ENCODE data around the gene HCN1.
"Not testable (repeated sequence)": the region's sequence is repeated elsewhere in the genome, so short reads cannot be mapped to it uniquely, and the experiment has no call there.

Gene HCN1

DNA sequence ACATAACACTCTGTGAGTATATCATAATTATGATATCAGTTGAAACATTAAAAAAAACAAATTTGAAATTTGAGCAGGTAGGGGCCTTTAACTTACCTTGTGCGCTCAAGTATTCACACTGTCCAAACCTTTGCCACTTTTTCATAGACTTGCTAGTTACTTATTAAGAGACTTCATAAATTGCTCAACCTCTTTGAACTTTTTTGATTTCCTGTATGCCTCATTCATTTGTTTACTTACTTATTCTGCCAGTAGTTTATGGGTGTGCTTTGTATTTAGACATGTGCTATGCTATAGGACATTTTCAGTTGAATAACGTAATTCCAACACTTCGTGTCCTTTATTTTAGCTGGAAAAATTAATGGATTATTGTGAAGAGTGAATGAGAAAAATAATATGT is 204.8 kb downstream of the HCN1 start:
- TF ChIP-seq, protein P1, sequence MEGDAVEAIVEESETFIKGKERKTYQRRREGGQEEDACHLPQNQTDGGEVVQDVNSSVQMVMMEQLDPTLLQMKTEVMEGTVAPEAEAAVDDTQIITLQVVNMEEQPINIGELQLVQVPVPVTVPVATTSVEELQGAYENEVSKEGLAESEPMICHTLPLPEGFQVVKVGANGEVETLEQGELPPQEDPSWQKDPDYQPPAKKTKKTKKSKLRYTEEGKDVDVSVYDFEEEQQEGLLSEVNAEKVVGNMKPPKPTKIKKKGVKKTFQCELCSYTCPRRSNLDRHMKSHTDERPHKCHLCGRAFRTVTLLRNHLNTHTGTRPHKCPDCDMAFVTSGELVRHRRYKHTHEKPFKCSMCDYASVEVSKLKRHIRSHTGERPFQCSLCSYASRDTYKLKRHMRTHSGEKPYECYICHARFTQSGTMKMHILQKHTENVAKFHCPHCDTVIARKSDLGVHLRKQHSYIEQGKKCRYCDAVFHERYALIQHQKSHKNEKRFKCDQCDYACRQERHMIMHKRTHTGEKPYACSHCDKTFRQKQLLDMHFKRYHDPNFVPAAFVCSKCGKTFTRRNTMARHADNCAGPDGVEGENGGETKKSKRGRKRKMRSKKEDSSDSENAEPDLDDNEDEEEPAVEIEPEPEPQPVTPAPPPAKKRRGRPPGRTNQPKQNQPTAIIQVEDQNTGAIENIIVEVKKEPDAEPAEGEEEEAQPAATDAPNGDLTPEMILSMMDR (IDR thresholded peaks at IDR 0.05; ENCODE audit: low read depth, low read length, missing control alignments), result no peak
- no peak overlapping the region for H3K4me3 ChIP-seq (replicated peaks; ENCODE audit: low read depth, low read length)
- DNase-seq (ENCODE audit: extremely low read depth, low read depth), result no peak

GRCh38 chr5:45484781-45485180 is 211.4 kb downstream of the HCN1 start:
- no peak for DNase-seq (ENCODE audit: extremely low read depth, low read depth)
- TF ChIP-seq, protein P1 (IDR thresholded peaks at IDR 0.05; ENCODE audit: low read depth, low read length, missing control alignments), result no peak
- H3K4me3 ChIP-seq (replicated peaks; ENCODE audit: low read depth, low read length), result no peak overlapping the region

DNA sequence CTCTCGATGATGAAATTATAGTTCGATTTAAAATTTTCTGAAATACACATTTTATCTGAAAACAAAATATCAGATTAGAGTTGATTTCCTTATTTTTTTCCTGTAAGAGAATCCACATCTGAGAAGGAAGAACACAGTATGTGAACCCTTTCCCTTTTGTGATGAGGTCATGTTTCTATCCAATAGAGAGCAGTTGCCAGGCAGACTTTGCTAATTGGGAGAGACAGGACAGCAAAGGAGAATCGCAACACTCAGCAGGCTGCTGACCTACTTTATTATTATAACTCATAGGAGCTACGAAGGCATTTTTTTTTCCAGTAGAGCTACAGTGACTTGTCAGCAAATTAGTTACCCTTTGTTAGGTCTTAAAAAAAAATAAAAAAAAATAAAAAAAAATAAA is 242.1 kb downstream of the HCN1 start:
- TF ChIP-seq, protein P1 (IDR thresholded peaks at IDR 0.05; ENCODE audit: low read depth, low read length, missing control alignments), result no peak
- DNase-seq (ENCODE audit: extremely low read depth, low read depth), result peak; percentile 16
- H3K4me3 ChIP-seq (replicated peaks; ENCODE audit: low read depth, low read length), result no peak overlapping the region

GRCh38 chr5:45444856-45445255 is 251.3 kb downstream of the HCN1 start:
- DNase-seq (ENCODE audit: extremely low read depth, low read depth); H3K4me3 ChIP-seq (replicated peaks; ENCODE audit: low read depth, low read length): not testable (repeated sequence)

DNA sequence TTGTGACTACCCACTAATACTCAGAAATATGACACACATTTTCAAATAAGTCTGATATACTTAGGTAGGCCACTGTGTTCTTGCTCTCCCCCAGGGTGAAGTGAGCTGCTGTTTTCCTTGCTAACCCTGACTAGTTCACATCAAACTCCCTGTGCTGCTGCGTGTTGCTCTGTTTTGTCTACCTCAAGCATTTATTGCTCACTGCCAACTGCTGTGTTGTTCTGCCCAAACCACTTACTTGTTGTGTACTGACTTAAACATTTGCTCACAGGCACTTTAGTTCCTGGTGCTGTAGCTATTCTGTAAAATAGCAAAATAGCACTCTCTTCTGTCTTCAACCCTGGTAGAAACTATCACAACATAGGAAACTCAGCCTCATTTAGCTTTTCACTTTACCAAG is 255.7 kb downstream of the HCN1 start:
- TF ChIP-seq, protein P1 (IDR thresholded peaks at IDR 0.05; ENCODE audit: low read depth, low read length, missing control alignments), result no peak
- DNase-seq (ENCODE audit: extremely low read depth, low read depth), result no peak
- H3K4me3 ChIP-seq (replicated peaks; ENCODE audit: low read depth, low read length), result no peak overlapping the region

- TF ChIP-seq, protein P1 (IDR thresholded peaks at IDR 0.05; ENCODE audit: low read depth, low read length, missing control alignments), result no peak
- no peak for DNase-seq (ENCODE audit: extremely low read depth, low read depth)
- no peak overlapping the region for H3K4me3 ChIP-seq (replicated peaks; ENCODE audit: low read depth, low read length)
Observed at GRCh38 chr5:45437752-45438151, 258.4 kb downstream of the HCN1 start.

GRCh38 chr5:45417285-45417998 is 278.7 kb downstream of the HCN1 start:
- H3K4me3 ChIP-seq (replicated peaks; ENCODE audit: low read depth, low read length), result no peak overlapping the region
- TF ChIP-seq, protein P1 (IDR thresholded peaks at IDR 0.05; ENCODE audit: low read depth, low read length, missing control alignments), result no peak
- no peak for DNase-seq (ENCODE audit: extremely low read depth, low read depth)
